Right cardiac atrium (tissue), 5 donors: ENCODE results near the gene LCLAT1. TPM values are rescaled to one million over a fixed set of nuclear protein-coding genes. Genes with fewer than 3 reads are reported as not detected.
A peak's percentile ranks its signal among the peaks of the same experiment; 100 is the strongest.

ENCODE experiments used
- ATAC-seq, 2 donors: fragments of 200-7000 bp; cut with Tn5 transposase; one replicate each; pipeline versions ENCODE4 v1.8.0 to v1.9.1; 2020; ENCODE audit warnings: moderate library complexity in 2 of 2, mild to moderate bottlenecking in 1 of 2
- DNase-seq, 3 donors: peaks; one replicate each; pipeline ENCODE4 v3.0.0-alpha.2; 2020
- H3K27ac ChIP-seq: one replicate; pipeline ENCODE4 v1.5.1; 2013; ENCODE audit warnings: mild to moderate bottlenecking, low read length, control low read depth, moderate library complexity
- H3K27me3 ChIP-seq: one replicate; pipeline ENCODE4 v1.6.1; 2013; ENCODE audit not compliant: control insufficient read depth, insufficient read depth
- H3K4me1 ChIP-seq: one replicate; pipeline ENCODE4 v1.6.1; 2013; ENCODE audit warnings: low read length; ENCODE audit not compliant: control insufficient read depth, insufficient read depth
- H3K4me3 ChIP-seq: one replicate; pipeline ENCODE4 v1.5.1; 2013; ENCODE audit warnings: low read length, control low read depth
- H3K9me3 ChIP-seq: one replicate; pipeline ENCODE4 v1.6.1; 2013; ENCODE audit warnings: low read length; ENCODE audit not compliant: control insufficient read depth
- WGBS: extraction: QIAGEN DNeasy Blood & Tissue Kit; methylation state at CpG from one replicate; pipeline ENCODE4 v1.1.7; 2013; 5-methylcytosine and 5-hydroxymethylcytosine counted together
- intact Hi-C, 4 donors: fragments of 100-400 bp; cut with DNase I; formaldehyde crosslinking; loops; one replicate each; pipeline versions ENCODE4 v1.11.0 to v1.14.0; 2022 to 2023
- polyA plus RNA-seq: library from polyadenylated mRNA; stranded (reverse); fragments of 200-250 nt; gene quantifications from one replicate; pipeline ENCODE4 v1.2.3, GENCODE V29; 2013
- total RNA-seq, 4 donors: library from RNA; stranded (reverse); fragmentation: NEBNext Ultra II Directional; extraction: Animal tissue kit (Norgen Biotek cat#: 25700); gene quantifications; one replicate each; pipeline ENCODE4 v1.2.1, GENCODE V29; 2021
- donor health status: healthy with polysubstance abuse.
- donor health status: DM: no; HTN: yes; CAD: no.
- donor health status: DM: no; HTN: no; CAD: no.
- donor health status: DM: no; HTN: yes; CAD: no; lungs with severe emphysema.
- donor health status: DM: yes; HTN: yes; CAD: no.

LCLAT1 gene
- total and polyA plus RNA-seq, 5 donors = 5.1 to 18.7 (median 16.0) TPM

GRCh38 chr2:30686669-30687068 lies 239.6 kb downstream of the LCLAT1 start:
- no peak for ATAC-seq
- Histone ChIP-seq H3K4me3 (no peak overlapping the region), H3K27ac (no peak overlapping the region), H3K9me3 (no peaks in the 10 kb centered on the region), H3K27me3 (no peaks in the 10 kb centered on the region), H3K4me1 (no peaks in the 10 kb centered on the region)
- intact Hi-C loops = no loop called here
- 43% methylated on average over 4 of the region's 4 CpGs for WGBS
- no peak for DNase-seq

- intact Hi-C loops = no loop called here
- ATAC-seq (peak; percentile 65 to 72), DNase-seq (peak; percentile 41 to 79 (median 77))
These were observed 241.9 kb downstream of the LCLAT1 start for GRCh38 chr2:30688956-30689401.

GRCh38 chr2:30689496-30690125 lies 242.6 kb downstream of the LCLAT1 start:
- no peaks in the 10 kb centered on the region for H3K27me3 ChIP-seq
- 49% methylated on average over 6 of the region's 6 CpGs for WGBS
- no peak overlapping the region for H3K4me3 ChIP-seq
- H3K9me3 ChIP-seq = no peaks in the 10 kb centered on the region
- peak overlapping the region; percentile 28 for H3K27ac ChIP-seq
- H3K4me1 ChIP-seq = peaks cover 7% of the 10 kb centered on the region
- intact Hi-C loops = no loop called here
- ATAC-seq = peak; percentile 5 to 6
- DNase-seq = no peak

More at GRCh38 chr2:30688956-30689401, 241.9 kb downstream of the LCLAT1 start:
- H3K27ac ChIP-seq = peak overlapping the region; percentile 28
- H3K9me3 ChIP-seq = no peaks in the 10 kb centered on the region
- peaks cover 2% of the 10 kb centered on the region for H3K4me1 ChIP-seq
- no peaks in the 10 kb centered on the region for H3K27me3 ChIP-seq
- WGBS = 40% methylated on average over 4 of the region's 4 CpGs
- no peak overlapping the region for H3K4me3 ChIP-seq

- no peak for DNase-seq
- H3K27me3 ChIP-seq = no peaks in the 10 kb centered on the region
- H3K9me3 ChIP-seq = no peaks in the 10 kb centered on the region
- peaks cover 7% of the 10 kb centered on the region for H3K4me1 ChIP-seq
- 57% methylated on average over 5 of the region's 5 CpGs for WGBS
- intact Hi-C loops = no loop called here
- peak overlapping the region; percentile 28 for H3K27ac ChIP-seq
- ATAC-seq = no peak
- H3K4me3 ChIP-seq = no peak overlapping the region
These were observed 243.1 kb downstream of the LCLAT1 start for GRCh38 chr2:30690126-30690561.

GRCh38 chr2:30691091-30691947 lies 244.3 kb downstream of the LCLAT1 start:
- H3K4me3 ChIP-seq = no peak overlapping the region
- intact Hi-C loops = no loop called here
- H3K9me3 ChIP-seq = no peaks in the 10 kb centered on the region
- no peaks in the 10 kb centered on the region for H3K27me3 ChIP-seq
- H3K4me1 ChIP-seq = peaks cover 7% of the 10 kb centered on the region
- no peak overlapping the region for H3K27ac ChIP-seq
- no peak for ATAC-seq
- DNase-seq = no peak
- WGBS = 88% methylated on average over 7 of the region's 7 CpGs

GRCh38 chr2:30691948-30692828 lies 245.1 kb downstream of the LCLAT1 start:
- no peaks in the 10 kb centered on the region for H3K27me3 ChIP-seq
- H3K9me3 ChIP-seq = no peaks in the 10 kb centered on the region
- WGBS = 90% methylated on average over 16 of the region's 16 CpGs
- intact Hi-C loops = no loop called here
- DNase-seq = no peak
- no peak overlapping the region for H3K27ac ChIP-seq
- H3K4me1 ChIP-seq = peaks cover 7% of the 10 kb centered on the region
- H3K4me3 ChIP-seq = no peak overlapping the region
- peak in 1 of 2 donors; percentile 16 for ATAC-seq

- intact Hi-C loops = no loop called here
- ATAC-seq (no peak), DNase-seq (no peak)
- Histone ChIP-seq H3K4me3 (no peak overlapping the region), H3K27me3 (no peaks in the 10 kb centered on the region), H3K27ac (no peak overlapping the region), H3K9me3 (no peaks in the 10 kb centered on the region), H3K4me1 (peaks cover 7% of the 10 kb centered on the region)
- WGBS = 83% methylated on average over 7 of the region's 7 CpGs
These were observed 245.8 kb downstream of the LCLAT1 start for GRCh38 chr2:30692829-30693275.

Other genes starting within 250 kb of the LCLAT1 start
- gene LBH, start 215.7 kb upstream of the LCLAT1 start, total RNA-seq = 10 to 100 TPM; 22.9 to 31.3 (median 24.2) TPM
- 12.4 TPM for gene LBH, start 215.7 kb upstream of the LCLAT1 start, polyA plus RNA-seq